ENCODE results near the gene OR56A5. TPM values are rescaled to one million over a fixed set of nuclear protein-coding genes. Genes with fewer than 3 reads are reported as not detected.

Gene OR56A5, protein sequence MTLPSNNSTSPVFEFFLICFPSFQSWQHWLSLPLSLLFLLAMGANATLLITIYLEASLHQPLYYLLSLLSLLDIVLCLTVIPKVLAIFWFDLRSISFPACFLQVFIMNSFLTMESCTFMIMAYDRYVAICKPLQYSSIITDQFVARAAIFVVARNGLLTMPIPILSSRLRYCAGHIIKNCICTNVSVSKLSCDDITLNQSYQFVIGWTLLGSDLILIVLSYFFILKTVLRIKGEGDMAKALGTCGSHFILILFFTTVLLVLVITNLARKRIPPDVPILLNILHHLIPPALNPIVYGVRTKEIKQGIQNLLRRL
- total RNA-seq = not detected
- not detected for polyA plus RNA-seq

DNA sequence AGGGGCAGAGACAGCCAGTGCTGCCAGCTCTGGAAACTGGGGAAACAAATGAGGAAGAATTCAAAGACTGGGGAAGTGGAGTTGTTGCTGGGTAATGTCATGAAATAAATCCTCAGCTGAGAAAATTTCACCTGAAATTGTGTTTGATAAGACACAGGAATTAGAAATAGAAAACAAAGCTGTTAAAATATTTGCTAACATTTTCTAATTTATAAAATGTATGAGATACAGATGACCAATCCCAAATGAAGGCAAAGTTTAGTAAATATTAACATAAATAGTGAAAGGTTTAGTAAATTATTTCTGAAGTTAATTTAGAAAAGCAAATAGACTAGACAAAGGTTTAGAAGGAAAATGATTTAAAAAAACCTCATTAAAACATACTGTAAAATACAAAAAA lies at the start of gene OR56A5:
TSS of gene OR56A5 (minus strand) at position 101 of the 400 bp plus-strand sequence. CDS start at position 101, 0 bp downstream.
- H3K36me3 ChIP-seq = no peaks in the 10 kb centered on the region
- H3K27ac ChIP-seq = no peak within 1 kb of the TSS
- FAIRE-seq (no peak), DNase-seq (no peak), ATAC-seq (no peak)
- TF ChIP-seq, protein P1, sequence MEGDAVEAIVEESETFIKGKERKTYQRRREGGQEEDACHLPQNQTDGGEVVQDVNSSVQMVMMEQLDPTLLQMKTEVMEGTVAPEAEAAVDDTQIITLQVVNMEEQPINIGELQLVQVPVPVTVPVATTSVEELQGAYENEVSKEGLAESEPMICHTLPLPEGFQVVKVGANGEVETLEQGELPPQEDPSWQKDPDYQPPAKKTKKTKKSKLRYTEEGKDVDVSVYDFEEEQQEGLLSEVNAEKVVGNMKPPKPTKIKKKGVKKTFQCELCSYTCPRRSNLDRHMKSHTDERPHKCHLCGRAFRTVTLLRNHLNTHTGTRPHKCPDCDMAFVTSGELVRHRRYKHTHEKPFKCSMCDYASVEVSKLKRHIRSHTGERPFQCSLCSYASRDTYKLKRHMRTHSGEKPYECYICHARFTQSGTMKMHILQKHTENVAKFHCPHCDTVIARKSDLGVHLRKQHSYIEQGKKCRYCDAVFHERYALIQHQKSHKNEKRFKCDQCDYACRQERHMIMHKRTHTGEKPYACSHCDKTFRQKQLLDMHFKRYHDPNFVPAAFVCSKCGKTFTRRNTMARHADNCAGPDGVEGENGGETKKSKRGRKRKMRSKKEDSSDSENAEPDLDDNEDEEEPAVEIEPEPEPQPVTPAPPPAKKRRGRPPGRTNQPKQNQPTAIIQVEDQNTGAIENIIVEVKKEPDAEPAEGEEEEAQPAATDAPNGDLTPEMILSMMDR (IDR thresholded peaks at IDR 0.05) = no peak
- no peaks in the 10 kb centered on the region for H3K4me1 ChIP-seq
- H3K27me3 ChIP-seq = no peaks in the 10 kb centered on the region
- intact Hi-C loops (cut with DNase I) = no loop called here
- no peaks in the 10 kb centered on the region for H3K9me3 ChIP-seq
- no peak within 1 kb of the TSS for H3K4me3 ChIP-seq

DNA sequence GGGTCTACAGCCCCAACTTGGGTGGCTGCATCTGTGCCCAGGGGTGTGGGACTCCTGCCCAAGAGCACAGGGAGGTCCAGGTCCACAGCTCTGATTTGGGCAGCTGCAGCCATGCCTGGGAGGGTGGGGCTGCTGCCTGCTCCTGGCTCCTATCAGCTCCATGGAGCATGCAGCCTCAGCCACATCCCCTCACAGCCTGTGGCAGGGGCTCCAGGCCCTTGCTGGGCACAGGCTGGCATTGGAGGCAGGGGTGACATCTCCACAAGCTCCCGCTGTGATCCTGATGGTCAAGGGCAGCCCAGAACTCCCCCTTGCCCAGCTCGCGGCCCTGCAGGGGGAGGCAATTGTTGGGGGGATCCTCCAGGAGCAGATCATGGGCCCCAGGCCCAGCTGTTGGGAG lies 44.7 kb upstream of the OR56A5 start:
- intact Hi-C loops (cut with DNase I) = no loop called here
- DNase-seq (peak in 1 of 6 donors; percentile 50), FAIRE-seq (no peak), ATAC-seq (no peak)
- Histone ChIP-seq H3K27ac (no peak overlapping the region), H3K36me3 (no peaks in the 10 kb centered on the region), H3K27me3 (no peaks in the 10 kb centered on the region), H3K4me1 (no peaks in the 10 kb centered on the region), H3K9me3 (no peaks in the 10 kb centered on the region), H3K4me3 (no peak overlapping the region)
- TF ChIP-seq, protein P1 (IDR thresholded peaks at IDR 0.05) = no peak
- 67 to 97% methylated on average over 3 of the region's 3 CpGs for WGBS, 2 donors

DNA sequence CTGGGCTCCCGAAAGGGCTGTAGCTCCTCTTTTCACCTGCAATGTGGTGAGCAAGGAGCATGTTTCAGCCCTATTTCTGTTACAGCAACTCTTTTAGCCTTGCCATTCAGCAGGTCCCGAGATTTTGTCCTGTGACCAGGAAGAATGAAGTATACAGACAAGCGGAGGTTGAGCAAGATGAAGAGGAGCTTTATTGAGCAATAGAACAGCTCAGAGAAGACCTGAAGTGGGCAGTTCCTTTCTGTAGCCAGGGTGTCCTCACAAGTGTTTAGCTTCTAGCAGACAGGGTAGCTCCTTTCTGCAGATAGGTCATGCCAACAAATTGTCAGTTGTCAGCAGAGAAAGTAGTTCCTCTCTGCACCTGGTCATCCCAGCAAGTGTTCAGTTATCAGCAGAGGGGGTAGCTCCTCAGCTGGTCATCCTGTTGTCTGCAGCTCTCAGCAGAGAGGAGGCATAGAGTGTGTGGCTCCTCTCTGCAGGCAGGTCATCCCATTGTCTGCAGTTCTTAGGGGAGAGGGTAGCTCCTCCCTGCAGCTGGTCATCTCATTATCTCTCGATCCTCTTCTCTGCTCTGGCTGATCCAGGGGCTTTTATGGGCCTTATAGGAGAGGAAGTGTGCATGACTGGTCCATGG lies 43.9 kb upstream of the OR56A5 start:
- Histone ChIP-seq H3K4me3 (no peak overlapping the region), H3K4me1 (no peaks in the 10 kb centered on the region), H3K27me3 (no peaks in the 10 kb centered on the region), H3K27ac (no peak overlapping the region), H3K9me3 (no peaks in the 10 kb centered on the region), H3K36me3 (no peaks in the 10 kb centered on the region)
- DNase-seq = no peak
- ATAC-seq = no peak
- intact Hi-C loops (cut with DNase I) = no loop called here
- no peak for FAIRE-seq
- WGBS, 2 donors = 72 to 74% methylated on average over 4 of the region's 4 CpGs
- TF ChIP-seq, protein P1 (IDR thresholded peaks at IDR 0.05) = no peak

DNA sequence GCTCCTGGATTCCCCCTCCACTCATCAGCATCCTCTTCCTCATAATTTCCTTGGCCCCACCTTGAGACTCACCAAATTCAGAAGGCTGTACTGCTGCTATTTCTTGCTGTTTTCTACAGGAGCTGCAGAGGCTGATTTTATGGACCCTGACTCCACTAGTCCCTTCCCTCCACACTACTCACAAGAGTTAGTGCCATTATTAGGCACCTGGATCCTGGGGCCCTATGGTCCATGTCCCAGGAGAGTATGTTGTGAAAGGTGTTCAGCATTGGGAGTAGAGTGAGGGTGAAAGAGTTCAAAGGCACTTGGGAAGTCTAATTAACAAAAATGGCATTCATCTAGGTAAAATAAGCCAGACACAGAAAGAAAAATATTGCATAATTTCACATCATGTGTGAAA lies 38.6 kb upstream of the OR56A5 start, which contains the start of gene OR56A4:
TSS of gene OR56A4 (minus strand) at position 101 of the 400 bp plus-strand sequence. CDS start 3,954 bp downstream, outside the sequence.
- FAIRE-seq (no peak), DNase-seq (no peak), ATAC-seq (no peak)
- H3K9me3 ChIP-seq = no peaks in the 10 kb centered on the region
- intact Hi-C loops (cut with DNase I) = no loop called here
- H3K36me3 ChIP-seq = no peaks in the 10 kb centered on the region
- no peaks in the 10 kb centered on the region for H3K27me3 ChIP-seq
- no peaks in the 10 kb centered on the region for H3K4me1 ChIP-seq
- no peak within 1 kb of the TSS for H3K27ac ChIP-seq
- H3K4me3 ChIP-seq = no peak within 1 kb of the TSS
- TF ChIP-seq, protein P1 (IDR thresholded peaks at IDR 0.05) = no peak

DNA sequence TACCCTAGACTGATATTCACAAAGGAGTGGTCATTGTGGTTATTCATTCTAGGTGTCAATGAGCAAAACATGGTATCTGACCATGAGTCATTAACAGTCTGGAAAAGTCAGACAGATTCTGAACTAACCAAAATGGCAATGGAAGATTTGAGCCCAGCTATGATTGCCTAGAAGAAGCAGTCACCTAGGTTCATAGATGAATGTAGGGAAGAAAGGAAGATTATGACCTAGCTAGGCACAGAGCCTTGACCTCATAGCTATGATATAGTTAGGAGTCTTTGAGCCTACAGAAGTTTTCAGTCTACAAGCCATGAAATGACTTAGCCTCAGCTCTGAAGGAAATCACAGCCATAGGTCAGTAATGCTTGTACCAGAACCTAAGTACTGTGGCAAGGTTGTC lies 38.1 kb upstream of the OR56A5 start:
- Histone ChIP-seq H3K9me3 (no peaks in the 10 kb centered on the region), H3K4me3 (no peak overlapping the region), H3K27me3 (no peaks in the 10 kb centered on the region), H3K27ac (no peak overlapping the region), H3K36me3 (no peaks in the 10 kb centered on the region), H3K4me1 (no peaks in the 10 kb centered on the region)
- intact Hi-C loops (cut with DNase I) = no loop called here
- TF ChIP-seq, protein P1 (IDR thresholded peaks at IDR 0.05) = no peak
- DNase-seq (no peak), FAIRE-seq (no peak), ATAC-seq (no peak)

Data from pancreas (tissue), 10 donors.